Measurements from ENCODE around the gene NALCN.

- TF ChIP-seq TAF1 (IDR thresholded peaks at IDR 0.05; ENCODE audit: low read depth), result no peak
- TF ChIP-seq EGR1 (IDR thresholded peaks at IDR 0.05), result no peak
Measured at GRCh38 chr13:101205408-101205807, 210.9 kb downstream of the NALCN start.

Measured in Ishikawa (cell line).